ENCODE measurements around the gene AGMAT.

AGMAT gene

GRCh38 chr1:15578921-15579682, 5.7 kb downstream of the AGMAT start:
- TF ChIP-seq CSRNP3 (CRISPR knock-in tag; IDR thresholded peaks at IDR 0.05) (no peak), ZNF8 (CRISPR knock-in tag; IDR thresholded peaks at IDR 0.05) (no peak), ZNF565 (CRISPR knock-in tag; conservative IDR thresholded peaks at IDR 0.05; ENCODE audit: low read depth) (no peak), SNAI2 (CRISPR knock-in tag; IDR thresholded peaks at IDR 0.05) (no peak), GLIS3 (CRISPR knock-in tag; IDR thresholded peaks at IDR 0.05) (no peak), CSDC2 (CRISPR knock-in tag; IDR thresholded peaks at IDR 0.05) (no peak), ZC3H10 (CRISPR knock-in tag; IDR thresholded peaks at IDR 0.05) (no peak), ZNF70 (CRISPR knock-in tag; IDR thresholded peaks at IDR 0.05) (no peak), ISL1 (CRISPR knock-in tag; IDR thresholded peaks at IDR 0.05) (no peak), BACH2 (CRISPR knock-in tag; IDR thresholded peaks at IDR 0.05; ENCODE audit: borderline replicate concordance) (no peak), RARB (CRISPR knock-in tag; IDR thresholded peaks at IDR 0.05) (no peak), ARNTL (CRISPR knock-in tag; IDR thresholded peaks at IDR 0.05; ENCODE audit: borderline replicate concordance, low read depth) (no peak), ZFP30 (CRISPR knock-in tag; IDR thresholded peaks at IDR 0.05) (no peak)
- TF ChIP-seq, protein P1, sequence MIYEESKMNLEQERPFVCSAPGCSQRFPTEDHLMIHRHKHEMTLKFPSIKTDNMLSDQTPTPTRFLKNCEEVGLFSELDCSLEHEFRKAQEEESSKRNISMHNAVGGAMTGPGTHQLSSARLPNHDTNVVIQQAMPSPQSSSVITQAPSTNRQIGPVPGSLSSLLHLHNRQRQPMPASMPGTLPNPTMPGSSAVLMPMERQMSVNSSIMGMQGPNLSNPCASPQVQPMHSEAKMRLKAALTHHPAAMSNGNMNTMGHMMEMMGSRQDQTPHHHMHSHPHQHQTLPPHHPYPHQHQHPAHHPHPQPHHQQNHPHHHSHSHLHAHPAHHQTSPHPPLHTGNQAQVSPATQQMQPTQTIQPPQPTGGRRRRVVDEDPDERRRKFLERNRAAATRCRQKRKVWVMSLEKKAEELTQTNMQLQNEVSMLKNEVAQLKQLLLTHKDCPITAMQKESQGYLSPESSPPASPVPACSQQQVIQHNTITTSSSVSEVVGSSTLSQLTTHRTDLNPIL (CRISPR knock-in tag; IDR thresholded peaks at IDR 0.05; ENCODE audit: low read depth) = no peak
- no peak for ATAC-seq

DNA sequence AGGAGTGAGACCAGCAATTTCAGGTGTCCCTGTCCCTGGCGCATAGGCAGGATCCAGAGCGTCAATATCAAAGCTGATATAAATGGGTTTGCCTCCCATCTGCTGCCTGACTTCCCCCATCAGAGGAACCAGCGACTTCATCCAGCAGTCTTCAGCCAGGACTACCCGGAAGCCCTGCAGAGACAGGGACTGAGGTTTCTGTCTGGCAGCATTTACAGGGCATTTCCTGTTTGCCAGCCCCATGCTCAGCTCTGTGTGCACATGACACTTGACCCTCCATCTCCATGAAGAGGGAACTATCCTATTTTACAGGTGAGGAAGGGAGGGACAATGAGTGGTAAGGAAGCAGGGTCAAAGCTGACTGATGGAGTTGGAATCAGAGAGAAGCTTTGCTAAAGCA, 7.2 kb downstream of the AGMAT start:
- TF ChIP-seq CSRNP3 (CRISPR knock-in tag; IDR thresholded peaks at IDR 0.05) (no peak), CSDC2 (CRISPR knock-in tag; IDR thresholded peaks at IDR 0.05) (no peak), TCF4 (CRISPR knock-in tag; IDR thresholded peaks at IDR 0.05; ENCODE audit: borderline replicate concordance) (no peak), SNAI2 (CRISPR knock-in tag; IDR thresholded peaks at IDR 0.05) (no peak), BACH2 (CRISPR knock-in tag; IDR thresholded peaks at IDR 0.05; ENCODE audit: borderline replicate concordance) (no peak), TSHZ2 (CRISPR knock-in tag; IDR thresholded peaks at IDR 0.05) (no peak), ZNF8 (CRISPR knock-in tag; IDR thresholded peaks at IDR 0.05) (no peak), RARB (CRISPR knock-in tag; IDR thresholded peaks at IDR 0.05) (no peak), OSR1 (CRISPR knock-in tag; IDR thresholded peaks at IDR 0.05) (no peak), PATZ1 (CRISPR knock-in tag; IDR thresholded peaks at IDR 0.05; ENCODE audit: borderline replicate concordance) (no peak)
- peak; percentile 24; the same call in 1 of the 3 replicates for ATAC-seq

DNA sequence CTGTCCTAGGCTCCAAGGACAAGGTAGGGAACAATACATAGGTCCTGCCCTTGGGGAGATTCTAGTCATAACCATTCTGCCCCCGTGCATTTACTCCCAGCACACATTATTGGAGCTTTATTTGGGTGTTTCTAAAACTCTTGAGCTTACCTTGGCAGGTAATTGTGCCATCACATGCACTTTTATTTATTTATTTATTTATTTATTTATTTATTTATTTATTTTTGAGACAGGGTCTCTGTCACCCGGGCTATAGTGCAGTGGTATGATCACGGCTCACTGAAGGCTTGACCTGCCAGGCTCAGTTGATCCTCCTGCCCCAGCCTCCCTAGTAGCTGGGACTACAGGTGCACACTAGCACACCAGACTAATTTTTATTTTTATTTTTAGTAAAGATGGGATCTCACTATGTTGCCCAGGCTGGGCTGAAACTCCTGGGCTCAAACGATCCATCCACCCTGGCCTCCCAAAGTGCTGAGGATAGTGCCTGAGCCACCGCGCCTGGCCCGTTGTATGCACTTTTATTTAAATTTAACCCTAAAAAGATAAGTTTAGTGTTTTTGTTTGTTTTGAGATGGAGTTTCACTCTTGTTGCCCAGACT, 9.2 kb downstream of the AGMAT start:
- ATAC-seq = no peak
- TF ChIP-seq CSRNP3 (CRISPR knock-in tag; IDR thresholded peaks at IDR 0.05) (no peak), ZFP3 (CRISPR knock-in tag; IDR thresholded peaks at IDR 0.05) (no peak), TOX (CRISPR knock-in tag; IDR thresholded peaks at IDR 0.05; ENCODE audit: borderline replicate concordance) (no peak), PPARA (CRISPR knock-in tag; IDR thresholded peaks at IDR 0.05; ENCODE audit: borderline replicate concordance) (no peak), ISL1 (CRISPR knock-in tag; IDR thresholded peaks at IDR 0.05) (no peak), TCF4 (CRISPR knock-in tag; IDR thresholded peaks at IDR 0.05; ENCODE audit: borderline replicate concordance) (no peak), ZNF70 (CRISPR knock-in tag; IDR thresholded peaks at IDR 0.05) (no peak), ZFP30 (CRISPR knock-in tag; IDR thresholded peaks at IDR 0.05) (no peak), ZNF565 (CRISPR knock-in tag; conservative IDR thresholded peaks at IDR 0.05; ENCODE audit: low read depth) (no peak), SNAI2 (CRISPR knock-in tag; IDR thresholded peaks at IDR 0.05) (no peak), RARB (CRISPR knock-in tag; IDR thresholded peaks at IDR 0.05) (no peak)
- TF ChIP-seq, protein P1 (CRISPR knock-in tag; IDR thresholded peaks at IDR 0.05; ENCODE audit: low read depth) = no peak

All from SK-N-SH treated with all-trans-retinoic acid at 6 μM for 48 hours (cell line).